K562 (cell line): ENCODE data around the gene RBPJ. TPM values are rescaled to one million over a fixed set of nuclear protein-coding genes. Genes with fewer than 3 reads are reported as not detected.

ENCODE experiments used
- ATAC-seq: fragments of 200-7000 bp; cut with Tn5 transposase; 3 replicates; pipeline ENCODE4 v1.9.1; 2020; ENCODE audit warnings: moderate library complexity
- BruUV-seq: library from RNA; stranded (reverse); fragments of 400-500 nt; replicated peaks from 2 replicates; lab custom pipeline; 2021; lab: Mats Ljungman, UMichigan
- CTCF ChIA-PET: fragments of 300-600 bp; formaldehyde crosslinking; extraction: SDS; loops from one replicate; lab custom pipeline; 2021; ENCODE audit warnings: low intra/inter-chr PET ratio; lab: Yijun Ruan, JAX
- POLR2A ChIA-PET: fragments of 300-600, 350-650 bp; sonication (Branson Sonifier 250); formaldehyde crosslinking; extraction: SDS; loops from one replicate; lab custom pipeline; 2021; ENCODE audit warnings: antibody characterized with exemption, inconsistent platforms; lab: Yijun Ruan, JAX
- DNase-seq, 4 experiments: peaks; one replicate each; pipeline versions ENCODE4 v3.0.0 to v3.0.0-alpha.2; 2011 to 2018; ENCODE audit warnings: low spot score in 3 of 4, mixed read lengths in 3 of 4; ENCODE audit errors: extremely low read depth in 1 of 4
- FAIRE-seq: peaks from 2 replicates; lab custom pipeline; 2011; peaks lifted over from hg19 to GRCh38; lab: Jason Lieb, UNC
- H2AFZ ChIP-seq: 2 replicates; pipeline ENCODE4 v1.6.0; 2011; ENCODE audit warnings: low read depth, low read length, control low read depth, inconsistent platforms
- H3K27ac ChIP-seq: fragments of 200-600 bp; 3 replicates; pipeline ENCODE4 v1.8.0; 2011; ENCODE audit warnings: low read depth, mild to moderate bottlenecking, control low read depth, inconsistent platforms, low read length, moderate library complexity, mixed read lengths; ENCODE audit errors: extremely low read depth
- H3K27me3 ChIP-seq, 2 experiments: fragments of 300-600 bp in 1 of 2; 2 replicates in 1 of 2; 3 replicates in 1 of 2; pipeline versions ENCODE4 v1.6.0 to v1.8.0; 2011; ENCODE audit warnings: inconsistent platforms in 2 of 2, low read length in 2 of 2, mild to moderate bottlenecking in 1 of 2, mixed read lengths in 1 of 2, moderate library complexity in 1 of 2; ENCODE audit not compliant: control insufficient read depth in 2 of 2, insufficient read depth in 2 of 2
- H3K36me3 ChIP-seq: fragments of 300-600 bp; 3 replicates; pipeline ENCODE4 v1.8.0; 2011; ENCODE audit warnings: mild to moderate bottlenecking, low read length, inconsistent platforms; ENCODE audit not compliant: control insufficient read depth, insufficient read depth
- H3K4me1 ChIP-seq, 2 experiments: fragments of 200-600 bp in 1 of 2; replicated peaks in 1 of 2; 2 replicates in 1 of 2; 3 replicates in 1 of 2; pipeline versions ENCODE4 v1.5.1 to v1.8.0; 2011; ENCODE audit warnings: inconsistent platforms in 2 of 2, low read length in 2 of 2, mild to moderate bottlenecking in 1 of 2, mixed read lengths in 1 of 2, moderate library complexity in 1 of 2; ENCODE audit not compliant: control insufficient read depth in 2 of 2, insufficient read depth in 2 of 2
- H3K4me2 ChIP-seq: 2 replicates; pipeline ENCODE4 v1.6.1; 2011; ENCODE audit warnings: low read length, control low read depth, inconsistent platforms, mixed read lengths; ENCODE audit not compliant: insufficient read depth
- H3K4me3 ChIP-seq: fragments of 200-600 bp; sonication (generic), shearing (Covaris generic); 2 replicates; pipeline ENCODE4 v1.5.1; 2016; ENCODE audit warnings: control low read depth, inconsistent platforms
- H3K79me2 ChIP-seq: fragments of 200-600 bp; 3 replicates; pipeline ENCODE4 v1.8.0; 2011; ENCODE audit warnings: low read length, inconsistent platforms; ENCODE audit not compliant: control insufficient read depth, insufficient read depth
- H3K9ac ChIP-seq, 2 experiments: 2 replicates each; pipeline versions ENCODE4 v1.6.0 to v1.6.1; 2011; ENCODE audit warnings: low read depth in 2 of 2, low read length in 2 of 2, control low read depth in 1 of 2, inconsistent platforms in 1 of 2, mild to moderate bottlenecking in 1 of 2, mixed read lengths in 1 of 2; ENCODE audit not compliant: insufficient read depth in 1 of 2
- H3K9me1 ChIP-seq: one replicate; pipeline ENCODE4 v1.6.0; 2011; ENCODE audit warnings: inconsistent platforms, mild to moderate bottlenecking, low read length, moderate library complexity; ENCODE audit not compliant: control insufficient read depth, insufficient read depth
- H3K9me3 ChIP-seq: replicated peaks from 2 replicates; pipeline ENCODE4 v1.5.1; 2011; ENCODE audit warnings: low read depth, low read length, inconsistent platforms; ENCODE audit not compliant: control insufficient read depth, insufficient read depth
- H4K20me1 ChIP-seq: replicated peaks from 2 replicates; pipeline ENCODE4 v1.6.1; 2011; ENCODE audit warnings: low read length, inconsistent platforms, mixed read lengths; ENCODE audit not compliant: control insufficient read depth, insufficient read depth
- DEAF1 ChIP-seq: fragments of 450-650 bp; formaldehyde crosslinking; IDR thresholded peaks from 2 replicates; pipeline ENCODE4 v1.4.0; 2020; ENCODE audit warnings: mild to moderate bottlenecking, moderate library complexity
- E2F3 ChIP-seq: fragments of 250-450 bp; sonication (Bioruptor Pico); IDR thresholded peaks from 2 replicates; pipeline ENCODE4 v1.4.0; 2020; ENCODE audit warnings: mild to moderate bottlenecking
- FOXJ3 ChIP-seq: sonication (generic); formaldehyde crosslinking; IDR thresholded peaks from 2 replicates; pipeline ENCODE4 v1.4.0; 2020; ENCODE audit warnings: mild to moderate bottlenecking, missing genetic modification reagents
- FOXP1 ChIP-seq: sonication (generic); formaldehyde crosslinking; IDR thresholded peaks from 2 replicates; pipeline ENCODE4 v1.8.0; 2022; ENCODE audit warnings: mild to moderate bottlenecking, missing genetic modification reagents
- GATAD2A ChIP-seq: fragments of 450-650 bp; IDR thresholded peaks from 2 replicates; pipeline ENCODE4 v1.6.1; 2017
- HDAC6 ChIP-seq: IDR thresholded peaks from 2 replicates; pipeline ENCODE4 v1.6.1; 2012; ENCODE audit warnings: low read depth, mild to moderate bottlenecking, control low read depth, inconsistent platforms, low read length, moderate library complexity
- KAT2B ChIP-seq: IDR thresholded peaks from one replicate; pipeline ENCODE4 v1.6.1; 2012; ENCODE audit warnings: low read depth, mild to moderate bottlenecking, control low read depth, inconsistent platforms, low read length, moderate library complexity
- MAFG ChIP-seq: fragments of 450-650 bp; conservative IDR thresholded peaks from 2 replicates; pipeline ENCODE4 v1.6.1; 2016; ENCODE audit warnings: missing genetic modification characterization, missing compliant biosample characterization
- NCOA1 ChIP-seq: fragments of 450-650 bp; IDR thresholded peaks from 2 replicates; pipeline ENCODE4 v1.6.1; 2016; ENCODE audit warnings: low read depth
- NFE2L1 ChIP-seq: fragments of 450-650 bp; IDR thresholded peaks from 2 replicates; pipeline ENCODE4 v1.6.1; 2016; ENCODE audit warnings: missing genetic modification characterization, low read depth, mild to moderate bottlenecking, missing compliant biosample characterization, moderate library complexity, borderline replicate concordance
- PKNOX1 ChIP-seq: fragments of 450-650 bp; IDR thresholded peaks from 2 replicates; pipeline ENCODE4 v1.6.1; 2016
- TAL1 ChIP-seq: fragments of 450-650 bp; IDR thresholded peaks from 2 replicates; pipeline ENCODE4 v1.6.1; 2016; ENCODE audit warnings: mild to moderate bottlenecking
- ZNF232 ChIP-seq: sonication (generic); formaldehyde crosslinking; IDR thresholded peaks from 2 replicates; pipeline ENCODE4 v1.8.0; 2022; ENCODE audit warnings: mild to moderate bottlenecking, missing genetic modification reagents
- ZNF77 ChIP-seq: fragments of 250-450 bp; sonication (Bioruptor Pico); IDR thresholded peaks from 2 replicates; pipeline ENCODE4 v1.5.0; 2020
- ZNF830 ChIP-seq: fragments of 250-450 bp; sonication (Bioruptor Pico); IDR thresholded peaks from 2 replicates; pipeline ENCODE4 v1.5.0; 2021; ENCODE audit warnings: mild to moderate bottlenecking
- ZSCAN29 ChIP-seq: fragments of 450-650 bp; IDR thresholded peaks from 2 replicates; pipeline ENCODE4 v1.6.1; 2017
- WGBS: fragments of 100-300 bp; shearing (Covaris generic); methylation state at CpG from one replicate; pipeline ENCODE4 v1.1.6; 2016; ENCODE audit warnings: low coverage, mixed read lengths; ENCODE audit not compliant: insufficient coverage; ENCODE audit errors: missing lambda C conversion rate; 5-methylcytosine and 5-hydroxymethylcytosine counted together
- in situ Hi-C: fragments of 300-500 bp; cut with MboI; formaldehyde crosslinking; loops from 4 replicates; pipeline ENCODE4 v1.15.0; 2018; ENCODE audit warnings: inconsistent platforms, mixed read lengths
- intact Hi-C: fragments of 100-400 bp; cut with micrococcal nuclease; formaldehyde crosslinking; loops from 2 replicates; pipeline ENCODE4 v1.14.2; 2022
- polyA plus RNA-seq, 8 experiments: library from polyadenylated mRNA; depleted of rRNA in 4 of 8; stranded (reverse) in 5 of 8; unstranded in 3 of 8; fragments of >200 nt; fragmentation: Nextera tagmentation in 2 of 8; fragmentation: Illumina TruSeq in 1 of 8; extraction: Ambion mirVana in 2 of 8; extraction: Trizol in 1 of 8; gene quantifications; 2 replicates each; pipeline versions ENCODE4 v1.2.1 to v1.2.3, GENCODE V29; 2011 to 2014; ENCODE audit warnings: inconsistent platforms in 1 of 8, missing spikeins in 1 of 8
- total RNA-seq, 7 experiments: library from RNA; depleted of rRNA in 6 of 7; stranded (reverse); fragments of >200 nt in 6 of 7; fragmentation: Illumina TruSeq in 2 of 7; extraction: Trizol in 2 of 7; gene quantifications; 2 replicates each; pipeline versions ENCODE4 v1.2.1 to v1.2.3, GENCODE V29; 2011 to 2021; ENCODE audit warnings: low replicate concordance in 1 of 7

The RBPJ gene
- total and polyA plus RNA-seq, 9 of the 15 experiments (the other 6 are each of a cell fraction or from before 2014, with no cell fraction given): 17.2 to 49.4 (median 33.8) TPM

DNA sequence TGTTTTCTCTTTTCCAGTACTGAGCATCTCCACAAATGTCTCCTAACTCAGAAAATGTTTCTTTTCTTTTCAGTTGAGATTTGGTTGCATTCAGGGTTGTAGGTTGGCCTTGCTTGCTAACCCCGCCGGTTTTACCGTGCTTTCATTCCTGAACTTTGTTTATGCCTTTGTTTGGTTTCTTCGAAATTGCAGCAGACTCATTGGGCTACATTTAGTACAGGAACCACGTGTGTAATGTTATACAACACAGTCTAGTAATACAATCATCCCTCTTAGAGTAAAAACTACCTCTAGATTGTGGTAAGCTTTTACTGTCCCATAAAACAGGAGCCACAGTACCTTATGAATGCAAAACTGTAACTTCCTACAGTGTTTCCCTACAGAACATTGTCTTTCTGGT lies 111.6 kb downstream of the RBPJ start:
- Histone ChIP-seq H3K79me2 (no peaks in the 10 kb centered on the region), H3K4me1 (no peaks in the 10 kb centered on the region), H3K9me3 (no peaks in the 10 kb centered on the region), H3K9ac (no peak overlapping the region), H2AFZ (no peak overlapping the region), H3K4me2 (no peak overlapping the region), H3K27ac (no peak overlapping the region), H3K36me3 (peaks cover 19% of the 10 kb centered on the region), H3K9me1 (no peaks in the 10 kb centered on the region), H3K4me3 (no peak overlapping the region), H4K20me1 (no peaks in the 10 kb centered on the region), H3K27me3 (no peaks in the 10 kb centered on the region)
- WGBS: 79% methylated on average over 5 of the region's 5 CpGs
- POLR2A ChIA-PET: interaction anchor here (0.7 kb wide), 1 partner anchor 36 kb away, joined by 3 read pairs; no protein-coding TSS in a partner anchor
- intact Hi-C loops (no loop called here), in situ Hi-C loops (no loop called here)
- ATAC-seq (no peak), DNase-seq (no peak), FAIRE-seq (no peak)
- TF ChIP-seq E2F3 (CRISPR knock-in tag): no peak
- TF ChIP-seq MAFG: no peak
- TF ChIP-seq PKNOX1: no peak
- no TSS peak for BruUV-seq
- CTCF ChIA-PET: no interaction called here

GRCh38 chr4:26433556-26433955 lies 112.7 kb downstream of the RBPJ start:
- H3K36me3 ChIP-seq: peaks cover 19% of the 10 kb centered on the region
- no peak overlapping the region for H3K4me3 ChIP-seq
- no peaks in the 10 kb centered on the region for H3K79me2 ChIP-seq
- H3K27ac ChIP-seq: no peak overlapping the region
- H3K9ac ChIP-seq: no peak overlapping the region
- BruUV-seq: no TSS peak
- no peaks in the 10 kb centered on the region for H4K20me1 ChIP-seq
- CTCF ChIA-PET: no interaction called here
- intact Hi-C loops (no loop called here), in situ Hi-C loops (no loop called here)
- no peaks in the 10 kb centered on the region for H3K4me1 ChIP-seq
- POLR2A ChIA-PET: no interaction called here
- no peak for ATAC-seq
- FAIRE-seq: no peak
- no peaks in the 10 kb centered on the region for H3K27me3 ChIP-seq
- H3K9me3 ChIP-seq: no peaks in the 10 kb centered on the region
- H2AFZ ChIP-seq: no peak overlapping the region
- DNase-seq: no peak
- H3K4me2 ChIP-seq: no peak overlapping the region
- WGBS: 90% methylated on average over 1 of the region's 1 CpG
- H3K9me1 ChIP-seq: no peaks in the 10 kb centered on the region
- no peak for TF ChIP-seq NCOA1
- TF ChIP-seq ZNF830 (CRISPR knock-in tag): no peak
- no peak for TF ChIP-seq FOXJ3
- no peak for TF ChIP-seq ZNF77 (CRISPR knock-in tag)
- no peak for TF ChIP-seq GATAD2A
- TF ChIP-seq HDAC6: no peak
- TF ChIP-seq ZNF232 (CRISPR knock-in tag): no peak
- TF ChIP-seq NFE2L1: no peak
- TF ChIP-seq TAL1: no peak
- no peak for TF ChIP-seq KAT2B
- no peak for TF ChIP-seq FOXP1 (CRISPR knock-in tag)
- no peak for TF ChIP-seq DEAF1
- no peak for TF ChIP-seq ZSCAN29
